HL-60 (cell line): ENCODE measurements around the gene APOM.

Experiments
- DNase-seq, 2 experiments: peaks; one replicate each; pipeline ENCODE4 v3.0.0-alpha.2; 2010 to 2020; ENCODE audit warnings: low read depth in 1 of 2, low spot score in 1 of 2
- H3K27ac ChIP-seq: fragments of 250-450 bp; sonication (Bioruptor Pico); replicated peaks from 2 replicates; pipeline ENCODE4 v1.5.1; 2020; ENCODE audit warnings: mild to moderate bottlenecking, moderate library complexity
- H3K27me3 ChIP-seq: fragments of 250-450 bp; sonication (Bioruptor Pico); 2 replicates; pipeline ENCODE4 v1.5.1; 2021; ENCODE audit warnings: mild to moderate bottlenecking, moderate library complexity; ENCODE audit not compliant: insufficient read depth, poor library complexity, severe bottlenecking
- H3K4me3 ChIP-seq: replicated peaks from 2 replicates; pipeline ENCODE4 v1.5.1; 2011; ENCODE audit warnings: mild to moderate bottlenecking, control low read depth, low read length; ENCODE audit not compliant: insufficient read depth
- GABPA ChIP-seq: IDR thresholded peaks from 2 replicates; pipeline ENCODE4 v1.6.1; 2012; ENCODE audit warnings: low read depth
- POLR2AphosphoS5 ChIP-seq: IDR thresholded peaks from 2 replicates; pipeline ENCODE4 v1.6.1; 2012; ENCODE audit warnings: low read depth
- SPI1 ChIP-seq: IDR thresholded peaks from 2 replicates; pipeline ENCODE4 v1.6.1; 2012; ENCODE audit warnings: low read depth, mild to moderate bottlenecking, borderline replicate concordance
- TF ChIP-seq, protein P1 (sequence below): IDR thresholded peaks from one replicate; pipeline ENCODE4 v1.5.1; 2011; ENCODE audit warnings: low read length, control low read depth, inconsistent platforms; ENCODE audit not compliant: insufficient read depth
- TF ChIP-seq, protein P2 (sequence below): IDR thresholded peaks from 2 replicates; pipeline ENCODE4 v1.6.1; 2012; ENCODE audit warnings: low read depth; ENCODE audit not compliant: insufficient replicate concordance

The APOM gene

DNA sequence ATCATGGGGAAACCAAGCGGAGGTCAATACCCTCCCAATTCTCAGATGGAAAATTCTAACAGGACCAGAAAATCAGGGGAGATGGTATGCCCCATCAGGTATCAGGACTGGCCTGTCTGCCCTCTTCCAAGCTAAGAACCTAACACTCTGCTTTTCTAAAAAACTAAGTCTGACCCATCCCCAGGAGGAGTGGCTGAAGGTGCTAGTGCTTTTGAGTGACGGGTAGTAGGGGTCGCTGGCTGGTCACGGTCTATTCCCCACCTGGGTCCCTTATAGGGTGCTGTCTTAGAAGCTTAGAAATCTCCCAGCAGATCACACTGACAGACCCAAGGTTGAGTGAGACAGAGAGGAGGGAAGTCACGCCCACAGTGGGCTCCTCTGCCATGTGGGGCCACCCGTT, 37.8 kb downstream of the APOM start:
- TF ChIP-seq POLR2AphosphoS5 (no peak), SPI1 (no peak), GABPA (no peak)
- TF ChIP-seq, protein P1, sequence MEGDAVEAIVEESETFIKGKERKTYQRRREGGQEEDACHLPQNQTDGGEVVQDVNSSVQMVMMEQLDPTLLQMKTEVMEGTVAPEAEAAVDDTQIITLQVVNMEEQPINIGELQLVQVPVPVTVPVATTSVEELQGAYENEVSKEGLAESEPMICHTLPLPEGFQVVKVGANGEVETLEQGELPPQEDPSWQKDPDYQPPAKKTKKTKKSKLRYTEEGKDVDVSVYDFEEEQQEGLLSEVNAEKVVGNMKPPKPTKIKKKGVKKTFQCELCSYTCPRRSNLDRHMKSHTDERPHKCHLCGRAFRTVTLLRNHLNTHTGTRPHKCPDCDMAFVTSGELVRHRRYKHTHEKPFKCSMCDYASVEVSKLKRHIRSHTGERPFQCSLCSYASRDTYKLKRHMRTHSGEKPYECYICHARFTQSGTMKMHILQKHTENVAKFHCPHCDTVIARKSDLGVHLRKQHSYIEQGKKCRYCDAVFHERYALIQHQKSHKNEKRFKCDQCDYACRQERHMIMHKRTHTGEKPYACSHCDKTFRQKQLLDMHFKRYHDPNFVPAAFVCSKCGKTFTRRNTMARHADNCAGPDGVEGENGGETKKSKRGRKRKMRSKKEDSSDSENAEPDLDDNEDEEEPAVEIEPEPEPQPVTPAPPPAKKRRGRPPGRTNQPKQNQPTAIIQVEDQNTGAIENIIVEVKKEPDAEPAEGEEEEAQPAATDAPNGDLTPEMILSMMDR: no peak
- TF ChIP-seq, protein P2, sequence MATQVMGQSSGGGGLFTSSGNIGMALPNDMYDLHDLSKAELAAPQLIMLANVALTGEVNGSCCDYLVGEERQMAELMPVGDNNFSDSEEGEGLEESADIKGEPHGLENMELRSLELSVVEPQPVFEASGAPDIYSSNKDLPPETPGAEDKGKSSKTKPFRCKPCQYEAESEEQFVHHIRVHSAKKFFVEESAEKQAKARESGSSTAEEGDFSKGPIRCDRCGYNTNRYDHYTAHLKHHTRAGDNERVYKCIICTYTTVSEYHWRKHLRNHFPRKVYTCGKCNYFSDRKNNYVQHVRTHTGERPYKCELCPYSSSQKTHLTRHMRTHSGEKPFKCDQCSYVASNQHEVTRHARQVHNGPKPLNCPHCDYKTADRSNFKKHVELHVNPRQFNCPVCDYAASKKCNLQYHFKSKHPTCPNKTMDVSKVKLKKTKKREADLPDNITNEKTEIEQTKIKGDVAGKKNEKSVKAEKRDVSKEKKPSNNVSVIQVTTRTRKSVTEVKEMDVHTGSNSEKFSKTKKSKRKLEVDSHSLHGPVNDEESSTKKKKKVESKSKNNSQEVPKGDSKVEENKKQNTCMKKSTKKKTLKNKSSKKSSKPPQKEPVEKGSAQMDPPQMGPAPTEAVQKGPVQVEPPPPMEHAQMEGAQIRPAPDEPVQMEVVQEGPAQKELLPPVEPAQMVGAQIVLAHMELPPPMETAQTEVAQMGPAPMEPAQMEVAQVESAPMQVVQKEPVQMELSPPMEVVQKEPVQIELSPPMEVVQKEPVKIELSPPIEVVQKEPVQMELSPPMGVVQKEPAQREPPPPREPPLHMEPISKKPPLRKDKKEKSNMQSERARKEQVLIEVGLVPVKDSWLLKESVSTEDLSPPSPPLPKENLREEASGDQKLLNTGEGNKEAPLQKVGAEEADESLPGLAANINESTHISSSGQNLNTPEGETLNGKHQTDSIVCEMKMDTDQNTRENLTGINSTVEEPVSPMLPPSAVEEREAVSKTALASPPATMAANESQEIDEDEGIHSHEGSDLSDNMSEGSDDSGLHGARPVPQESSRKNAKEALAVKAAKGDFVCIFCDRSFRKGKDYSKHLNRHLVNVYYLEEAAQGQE: no peak
- Histone ChIP-seq H3K27ac (no peak overlapping the region), H3K27me3 (no peaks in the 10 kb centered on the region), H3K4me3 (no peak overlapping the region)
- no peak for DNase-seq

DNA sequence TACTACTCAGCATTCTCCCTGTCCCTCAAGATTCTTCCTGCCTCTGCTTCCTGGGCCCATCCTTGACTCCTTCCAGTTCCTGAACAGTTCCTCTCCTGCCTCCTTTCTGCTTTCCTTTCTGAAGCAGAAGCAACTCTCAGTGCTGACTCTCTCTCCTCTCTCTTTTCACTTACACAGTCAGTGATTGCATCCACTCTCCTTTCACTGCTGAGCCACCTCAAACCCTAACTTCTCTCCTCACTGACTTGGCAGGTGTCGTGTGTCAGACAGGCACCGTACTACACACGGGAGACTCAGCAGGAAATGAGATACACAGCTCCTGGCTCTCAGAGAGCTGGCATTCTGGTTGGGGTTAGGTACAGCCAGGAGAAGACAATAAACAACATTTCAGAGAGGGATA, 41.9 kb downstream of the APOM start:
- DNase-seq: no peak

DNA sequence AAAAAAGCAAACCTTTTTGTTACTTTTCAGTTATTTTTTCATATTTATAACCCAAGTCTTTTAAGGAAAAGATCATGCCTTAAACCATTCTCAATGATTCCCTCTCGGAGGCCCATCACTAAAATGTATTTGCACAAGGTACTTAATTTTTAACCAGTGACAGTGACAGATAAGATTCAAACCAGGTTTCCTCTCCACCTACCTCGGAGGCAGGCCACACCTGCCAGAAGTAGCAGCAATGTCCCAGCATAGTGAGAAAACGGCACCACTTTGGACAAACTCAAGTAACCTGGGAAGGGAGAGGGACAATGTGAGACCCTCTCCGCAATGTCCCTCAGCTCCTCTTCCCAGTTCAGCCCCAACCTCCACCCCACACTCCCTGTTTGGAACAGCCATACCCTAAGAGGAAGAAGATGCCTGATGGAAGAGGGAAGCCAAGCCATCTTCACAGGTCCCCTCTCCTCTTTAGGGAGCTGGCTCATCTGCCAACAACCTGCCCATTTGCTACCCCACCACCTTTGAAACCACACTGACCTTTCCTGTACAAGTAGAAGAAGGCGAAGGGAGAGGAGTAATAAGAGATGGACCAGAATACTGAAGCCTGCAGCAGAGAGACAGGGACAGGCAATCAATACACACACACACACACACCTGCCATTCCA, 45.2 kb downstream of the APOM start:
- no peak for DNase-seq
- TF ChIP-seq POLR2AphosphoS5: no peak
- no peak for TF ChIP-seq GABPA
- TF ChIP-seq SPI1: no peak
- Histone ChIP-seq H3K4me3 (no peak overlapping the region), H3K27ac (no peak overlapping the region), H3K27me3 (no peaks in the 10 kb centered on the region)

More for the DNA sequence above, 41.9 kb downstream of the APOM start:
- TF ChIP-seq SPI1 (no peak), POLR2AphosphoS5 (no peak), GABPA (no peak)
- TF ChIP-seq, protein P2: no peak
- TF ChIP-seq, protein P1: no peak
- Histone ChIP-seq H3K4me3 (no peak overlapping the region), H3K27ac (no peak overlapping the region), H3K27me3 (no peaks in the 10 kb centered on the region)

DNA sequence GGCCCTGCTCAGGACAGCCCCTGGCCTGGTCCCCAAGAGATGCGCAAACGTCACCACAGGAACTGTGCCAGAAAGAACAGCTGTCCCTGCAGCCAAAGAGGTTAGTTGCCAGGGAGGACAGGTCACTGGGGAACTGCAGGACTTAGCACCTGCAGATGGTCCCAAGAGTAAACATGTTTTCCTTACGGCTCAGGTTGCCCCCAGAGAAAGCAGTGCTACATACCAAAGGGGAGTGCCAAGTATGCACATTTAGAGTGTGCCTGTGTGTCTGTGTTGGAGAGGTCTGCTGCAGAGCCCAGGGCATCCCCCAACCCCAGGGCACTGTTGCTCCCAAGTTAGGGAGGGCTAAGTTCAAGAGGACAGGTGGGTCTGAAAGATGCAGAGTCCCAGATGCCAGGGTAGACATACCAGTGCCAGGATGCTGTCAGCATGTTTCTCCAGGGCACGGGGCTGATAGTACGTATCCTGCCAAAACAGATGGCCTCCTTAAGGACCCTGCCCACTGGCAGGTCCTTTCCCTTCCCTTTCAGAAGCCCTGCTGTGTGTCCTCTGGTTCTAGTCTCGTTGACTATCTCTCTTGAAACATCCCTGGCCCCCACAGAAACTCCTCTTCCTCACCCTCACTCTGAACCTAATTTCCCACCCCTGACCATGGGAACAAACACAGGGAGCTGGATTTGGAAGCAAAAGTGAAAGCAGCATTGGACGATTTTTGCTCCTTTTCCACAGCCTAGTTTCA, 46.1 kb downstream of the APOM start:
- TF ChIP-seq POLR2AphosphoS5 (no peak), SPI1 (no peak), GABPA (no peak)
- TF ChIP-seq, protein P2: no peak
- TF ChIP-seq, protein P1: no peak
- DNase-seq: no peak
- Histone ChIP-seq H3K27me3 (no peaks in the 10 kb centered on the region), H3K4me3 (peak overlapping the region; percentile 64), H3K27ac (peak overlapping the region; percentile 96)
